Measurements from ENCODE around the gene NXPH2. TPM values are rescaled to one million over a fixed set of nuclear protein-coding genes. Genes with fewer than 3 reads are reported as not detected.
A peak's percentile ranks its signal among the peaks of the same experiment; 100 is the strongest.

Gene NXPH2
- 1 to 10 TPM; 4.6 to 5.2 (median 4.8) TPM for polyA plus RNA-seq (ENCODE audit: insufficient read length in 3 of 3)
- long read RNA-seq, donor 1, result 0 reads
- long read RNA-seq, donor 2, partial matches to known transcripts, result 0 of 2 reads
- long read RNA-seq, donor 2, other reads (novel, unspliced or antisense), result 0 of 2 reads
- long read RNA-seq, donor 3, partial matches to known transcripts, result 0 of 3 reads
- long read RNA-seq, donor 3, other reads (novel, unspliced or antisense), result 0 of 3 reads
- long read RNA-seq, donor 4, partial matches to known transcripts, result 0 of 4 reads
- long read RNA-seq, donor 4, other reads (novel, unspliced or antisense), result 0 of 4 reads
- long read RNA-seq, donor 5, result 0 reads
- long read RNA-seq, donor 6, transcript NXPH2-201 (2 exons, 1,052 nt), result major isoform, 5 of 5 reads
- long read RNA-seq, donor 6, partial matches to known transcripts, result 0 of 5 reads
- long read RNA-seq, donor 6, other reads (novel, unspliced or antisense), result 0 of 5 reads
- long read RNA-seq, donor 7, result 0 reads
- long read RNA-seq, donor 8, partial matches to known transcripts, result 0 of 1 reads
- long read RNA-seq, donor 8, other reads (novel, unspliced or antisense), result 0 of 1 reads
- long read RNA-seq, donor 9, partial matches to known transcripts, result 0 of 2 reads
- long read RNA-seq, donor 9, other reads (novel, unspliced or antisense), result 0 of 2 reads
- long read RNA-seq, donor 10, result 0 reads
- long read RNA-seq, donor 11, partial matches to known transcripts, result 0 of 3 reads
- long read RNA-seq, donor 11, other reads (novel, unspliced or antisense), result 0 of 3 reads
- long read RNA-seq, donor 12, partial matches to known transcripts, result 0 of 1 reads
- long read RNA-seq, donor 12, other reads (novel, unspliced or antisense), result 0 of 1 reads
- long read RNA-seq, donor 13, partial matches to known transcripts, result 0 of 4 reads
- long read RNA-seq, donor 13, other reads (novel, unspliced or antisense), result 0 of 4 reads
- long read RNA-seq, donor 14, partial matches to known transcripts, result 0 of 2 reads
- long read RNA-seq, donor 14, other reads (novel, unspliced or antisense), result 0 of 2 reads
- long read RNA-seq, donor 15, partial matches to known transcripts, result 0 of 1 reads
- long read RNA-seq, donor 15, other reads (novel, unspliced or antisense), result 0 of 1 reads
- long read RNA-seq, donor 16, transcript NXPH2-201 (2 exons, 1,052 nt), result major isoform, 6 of 6 reads
- long read RNA-seq, donor 16, partial matches to known transcripts, result 0 of 6 reads
- long read RNA-seq, donor 16, other reads (novel, unspliced or antisense), result 0 of 6 reads

DNA sequence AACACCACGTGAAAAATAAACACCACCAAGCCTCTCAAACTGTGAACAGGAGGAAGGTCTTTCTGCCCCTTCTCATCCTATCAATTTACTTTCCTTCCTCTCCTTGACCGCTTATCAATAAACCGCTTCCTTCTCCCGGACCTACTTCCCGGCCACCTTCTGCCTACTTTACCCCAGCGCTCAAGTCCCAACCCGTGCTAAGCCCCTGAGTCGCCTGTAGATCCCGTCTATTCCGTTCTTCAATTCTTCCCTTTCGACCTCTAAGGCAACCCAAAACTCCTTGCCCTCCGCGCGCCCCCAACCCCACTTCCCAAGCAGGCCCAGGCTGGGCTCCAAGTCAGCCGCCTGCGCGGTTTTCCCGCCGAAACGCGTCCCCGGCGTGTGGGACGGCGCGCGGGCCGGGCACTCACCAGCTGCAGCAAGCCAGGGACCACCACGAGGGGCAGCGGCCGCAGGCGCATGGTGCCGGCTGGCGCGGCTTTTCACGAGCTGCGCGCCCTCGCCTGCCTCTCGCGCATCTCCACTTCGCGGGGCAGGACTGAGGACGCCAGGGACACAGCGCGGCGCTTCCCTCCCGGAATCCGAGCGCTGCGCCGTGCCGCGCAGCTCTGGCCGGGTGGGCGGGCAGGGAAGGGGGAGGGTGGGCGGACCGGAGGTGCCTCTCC lies at the start of gene NXPH2:
NXPH2 (minus strand) TSS at position 610 of the 665 bp plus-strand sequence; CDS start at position 461, 149 bp downstream.
- no peak for DNase-seq (ENCODE audit: extremely low read depth in 1 of 11, low read depth in 9 of 11, low spot score in 4 of 11)

DNA sequence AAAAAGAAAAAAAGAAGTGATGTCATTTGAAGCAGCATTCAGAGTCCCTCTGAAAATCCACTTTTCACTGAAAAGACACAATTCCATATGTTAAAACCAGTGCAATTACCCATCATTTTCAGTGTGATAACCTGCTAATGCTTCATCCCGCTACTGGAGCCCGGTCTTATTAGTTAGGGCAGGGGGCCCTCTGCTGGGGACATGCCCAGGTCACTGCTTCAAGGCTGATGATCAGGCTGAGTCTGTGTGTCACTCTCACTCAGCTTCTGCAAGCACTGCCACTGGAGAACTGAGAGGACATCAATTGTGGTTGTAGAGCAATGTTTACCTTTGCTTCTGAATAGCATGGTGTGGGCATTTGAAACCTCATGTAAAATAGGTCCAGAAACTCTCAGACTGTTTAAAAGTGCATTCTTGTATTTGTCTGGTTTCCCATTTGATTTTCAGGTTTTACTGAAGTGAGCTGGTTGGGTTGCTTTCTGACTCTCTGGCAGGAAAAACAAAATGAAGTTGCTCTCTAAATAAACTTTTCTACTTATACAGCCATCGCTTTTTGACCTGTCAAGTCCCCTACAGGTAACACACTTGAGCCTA lies 49.2 kb upstream of the NXPH2 start:
- peak in 5 of 11 donors; percentile 7 to 29 (median 19) for DNase-seq (ENCODE audit: extremely low read depth in 1 of 11, low read depth in 9 of 11, low spot score in 4 of 11)

DNA sequence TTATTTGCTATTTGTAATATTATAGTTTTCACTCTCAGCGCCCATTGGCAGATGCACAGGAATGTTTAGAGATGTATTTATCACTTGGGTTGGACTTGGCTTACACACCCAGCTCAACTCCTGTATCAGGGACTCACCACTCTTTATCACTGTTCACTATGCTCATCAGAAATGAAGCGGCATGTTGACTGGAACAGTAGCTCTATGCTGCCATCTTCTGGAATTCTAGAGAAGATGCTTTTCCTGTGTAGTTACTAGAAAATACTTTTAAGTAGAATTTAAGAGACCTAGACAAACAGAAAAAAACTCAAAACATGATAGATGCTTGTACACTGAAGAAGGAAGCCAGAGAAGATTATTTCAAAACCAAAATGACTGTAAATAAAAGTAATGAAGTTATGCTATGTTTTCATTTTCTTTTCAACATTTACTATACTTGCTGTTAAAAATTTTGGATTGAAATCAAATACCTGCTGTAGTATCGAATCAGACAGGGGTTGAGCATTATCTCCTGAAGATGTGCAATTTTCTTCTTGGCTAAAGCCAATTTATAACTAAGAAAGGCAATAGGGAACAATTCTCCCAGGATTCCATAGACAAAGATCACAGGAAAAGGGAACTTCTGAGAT lies 47.4 kb upstream of the NXPH2 start:
- DNase-seq (ENCODE audit: extremely low read depth in 1 of 11, low read depth in 9 of 11, low spot score in 4 of 11), result peak; percentile 24 to 57 (median 43)

DNA sequence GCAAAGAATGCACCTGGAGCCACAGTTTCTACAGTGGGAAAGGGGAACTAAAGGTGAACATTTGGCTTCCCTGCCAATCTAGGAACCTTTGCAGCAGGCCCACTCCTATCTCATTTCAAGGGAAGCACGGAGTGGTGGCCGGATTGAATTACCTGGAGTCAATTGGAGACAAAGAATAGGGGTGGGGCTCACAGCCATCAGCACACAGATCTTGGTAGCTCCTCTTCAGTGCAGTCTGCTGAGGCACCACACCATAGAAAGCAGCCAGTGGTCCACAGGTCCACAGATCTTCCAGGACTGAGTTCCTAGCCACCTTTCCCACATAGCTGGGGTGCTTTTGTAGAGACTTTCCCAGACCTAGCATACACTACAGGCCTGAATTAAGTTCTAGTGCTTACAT lies 43.5 kb upstream of the NXPH2 start:
- DNase-seq (ENCODE audit: extremely low read depth in 1 of 11, low read depth in 9 of 11, low spot score in 4 of 11), result no peak

DNA sequence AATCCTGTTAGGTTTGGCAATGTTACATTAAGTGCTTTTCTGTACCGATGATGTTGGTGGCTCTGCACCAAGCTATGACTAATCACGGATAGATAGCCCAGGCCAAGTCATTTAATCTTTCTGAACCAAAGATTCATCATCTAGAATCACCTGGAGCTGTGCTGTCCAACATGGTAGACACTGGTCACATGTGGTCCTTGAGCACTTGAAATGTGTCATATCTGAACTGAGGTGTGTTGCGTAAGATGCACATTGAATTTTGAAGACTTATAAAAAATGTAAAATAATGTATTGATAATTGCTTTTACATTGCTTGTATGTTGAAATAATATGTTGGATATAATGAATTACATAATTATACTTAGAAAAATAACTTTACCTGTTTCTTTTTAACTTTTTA lies 39.8 kb upstream of the NXPH2 start:
- DNase-seq (ENCODE audit: extremely low read depth in 1 of 11, low read depth in 9 of 11, low spot score in 4 of 11), result no peak

DNA sequence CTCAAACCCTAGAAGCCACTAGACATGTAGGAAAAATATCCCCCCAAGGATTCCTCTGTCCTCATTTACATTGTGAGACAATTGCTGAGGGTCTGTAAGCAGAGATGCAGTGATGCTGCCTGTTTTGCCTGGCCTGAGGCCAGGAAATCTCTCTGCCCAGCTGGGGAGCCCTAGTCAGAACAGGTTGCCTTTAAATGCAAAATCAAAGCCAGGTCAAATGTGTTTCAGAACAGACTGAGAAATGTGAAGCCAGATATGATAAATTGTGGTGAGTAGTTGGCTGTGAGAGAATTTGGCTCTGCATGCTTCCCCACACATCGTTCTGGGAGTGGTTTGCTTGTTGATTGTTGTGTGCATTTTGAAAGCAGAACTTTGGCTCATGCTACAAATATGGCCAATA lies 38.4 kb upstream of the NXPH2 start:
- no peak for DNase-seq (ENCODE audit: extremely low read depth in 1 of 11, low read depth in 9 of 11, low spot score in 4 of 11)

DNA sequence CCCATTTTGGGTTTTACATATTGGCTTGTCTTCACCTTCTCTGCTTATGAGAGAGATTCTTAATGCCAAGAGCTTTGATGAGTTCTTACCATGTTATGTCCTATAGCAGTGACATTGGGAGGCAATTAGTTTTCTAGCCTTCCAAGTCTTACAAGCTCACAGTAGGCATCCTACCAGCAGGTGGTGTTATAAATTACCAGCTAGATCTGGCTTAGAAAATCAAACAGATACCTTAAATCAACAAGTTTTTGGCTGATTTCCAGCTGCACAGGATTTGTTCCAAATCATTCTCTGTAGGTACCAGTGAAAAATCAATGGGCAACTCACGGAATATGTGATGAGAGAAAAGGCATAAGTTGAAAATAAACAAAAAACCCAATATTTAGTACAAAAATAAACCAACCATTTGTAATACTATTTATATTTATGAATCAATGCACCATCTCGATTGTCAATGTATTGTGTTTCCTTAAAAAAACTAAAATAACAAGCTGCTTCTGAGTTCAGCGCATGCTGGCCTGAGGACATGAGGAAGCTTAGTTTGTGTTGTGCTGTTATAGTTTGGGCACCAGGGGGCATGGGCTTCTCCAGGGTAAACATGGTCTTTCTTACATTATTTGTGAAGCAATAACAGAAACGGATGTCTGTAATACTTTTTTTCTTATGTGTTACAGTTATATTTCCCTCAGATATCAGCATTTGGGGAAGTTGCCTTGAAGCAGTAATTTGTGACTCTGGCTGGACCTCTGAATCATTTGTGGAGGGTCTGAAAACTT lies 34.1 kb upstream of the NXPH2 start:
- DNase-seq (ENCODE audit: extremely low read depth in 1 of 11, low read depth in 9 of 11, low spot score in 4 of 11), result no peak

DNA sequence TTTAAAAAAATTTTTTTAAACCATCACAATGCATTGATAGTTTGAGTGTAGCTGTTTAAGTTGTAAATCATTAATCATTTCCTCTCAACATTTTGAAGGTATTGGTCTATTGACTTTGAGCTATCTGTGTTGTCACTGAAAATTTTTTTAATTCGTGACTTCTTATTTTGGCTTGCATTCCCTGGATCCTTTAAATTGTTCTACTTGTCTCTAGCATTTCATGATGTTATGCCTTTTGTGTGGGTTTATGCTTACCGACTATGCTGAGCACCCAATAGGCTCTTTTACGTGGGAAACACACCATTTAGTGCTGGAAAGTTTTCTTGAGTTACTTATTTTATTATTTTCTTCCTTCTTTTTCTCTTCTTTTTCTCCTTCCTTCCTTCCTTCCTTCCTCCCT lies 31.2 kb upstream of the NXPH2 start:
- no peak for DNase-seq (ENCODE audit: extremely low read depth in 1 of 11, low read depth in 9 of 11, low spot score in 4 of 11)

DNA sequence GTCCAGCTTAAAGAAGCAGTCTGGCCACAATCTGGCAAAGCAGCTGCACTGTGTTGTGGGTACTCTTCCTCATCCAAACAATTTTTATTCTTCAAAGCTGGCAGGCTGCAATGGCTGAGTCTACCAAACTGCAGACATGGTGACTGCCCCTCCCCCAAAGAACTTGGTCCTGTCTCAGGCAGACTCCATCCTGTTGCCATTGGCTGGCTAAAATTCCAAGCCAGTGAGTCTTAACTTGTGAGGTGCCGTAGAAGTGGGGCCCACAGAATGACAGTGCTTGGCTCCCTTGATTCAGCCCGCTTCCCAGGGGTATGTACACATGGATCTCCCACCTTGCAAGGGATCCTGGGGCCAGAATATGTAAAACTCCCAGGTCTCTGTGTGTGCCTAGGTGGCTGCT lies 14.5 kb upstream of the NXPH2 start:
- no peak for DNase-seq (ENCODE audit: extremely low read depth in 1 of 11, low read depth in 9 of 11, low spot score in 4 of 11)

DNA sequence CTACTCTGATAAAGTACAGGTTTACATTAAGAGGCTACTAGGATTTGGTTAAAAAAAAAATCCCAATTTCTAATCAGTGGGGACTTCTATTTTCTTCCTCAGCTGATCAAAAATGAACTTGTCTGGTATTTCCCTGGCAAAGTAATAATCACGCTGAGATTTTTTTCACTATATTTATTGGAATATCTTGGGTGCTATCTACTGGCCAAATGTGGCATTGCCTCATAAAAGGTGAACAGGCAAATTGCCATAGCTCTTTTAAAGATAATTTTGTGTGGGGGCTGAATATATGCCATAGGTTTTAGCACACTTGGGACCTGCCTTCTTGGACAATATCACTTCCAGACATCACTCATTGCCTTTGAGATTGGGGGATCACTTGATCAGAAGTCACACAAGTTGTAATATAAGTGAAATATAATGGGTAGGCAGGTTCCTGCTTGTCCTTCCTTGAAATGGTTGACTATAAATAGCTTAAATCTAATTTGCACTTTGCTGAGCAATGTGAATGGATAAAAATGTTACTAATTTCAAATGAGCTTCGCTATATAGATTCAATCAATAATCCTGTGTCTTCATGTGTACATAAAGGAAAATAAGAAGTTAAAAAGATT lies 7.0 kb upstream of the NXPH2 start:
- no peak for DNase-seq (ENCODE audit: extremely low read depth in 1 of 11, low read depth in 9 of 11, low spot score in 4 of 11)

DNA sequence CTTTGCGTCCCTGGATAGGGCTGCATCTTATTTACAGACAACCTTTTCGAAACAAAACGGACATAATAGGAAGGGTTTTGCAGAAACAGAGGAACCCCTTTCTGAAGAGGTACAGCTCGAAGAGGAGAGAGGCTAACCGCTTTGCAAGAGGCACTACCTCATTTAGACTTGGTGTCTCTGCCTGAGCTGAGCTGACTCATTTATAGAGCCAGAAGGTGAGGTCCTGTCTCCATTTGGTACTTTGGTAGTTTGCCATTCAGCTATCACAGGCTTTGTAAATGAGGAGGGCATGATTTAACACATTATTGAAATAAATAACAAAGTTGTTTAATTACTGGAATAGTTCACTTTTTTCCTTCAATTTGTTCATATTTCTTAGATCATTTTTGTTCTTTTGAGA lies 2.2 kb upstream of the NXPH2 start:
- DNase-seq (ENCODE audit: extremely low read depth in 1 of 11, low read depth in 9 of 11, low spot score in 4 of 11), result no peak

DNA sequence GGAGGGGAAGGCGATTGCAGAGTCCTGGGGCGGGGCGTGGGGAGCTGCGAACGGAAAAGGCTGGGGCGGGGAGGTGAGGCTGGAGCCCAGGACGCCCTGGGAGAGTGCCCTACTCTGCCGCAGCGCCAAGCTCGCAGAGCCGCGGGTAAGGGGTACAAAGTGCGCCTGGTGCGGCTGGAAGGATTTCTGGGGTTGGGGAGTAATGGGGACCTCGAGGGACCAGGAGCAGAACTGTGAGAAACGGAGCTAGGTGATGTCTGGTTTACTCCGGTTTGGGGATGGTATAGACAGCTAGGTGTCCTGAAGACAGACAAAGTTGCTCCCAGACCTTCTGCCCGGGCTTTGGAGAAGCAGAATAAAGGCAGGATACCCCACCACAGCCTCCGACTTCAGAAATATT lies 718 bp upstream of the NXPH2 start:
- no peak for DNase-seq (ENCODE audit: extremely low read depth in 1 of 11, low read depth in 9 of 11, low spot score in 4 of 11)

DNA sequence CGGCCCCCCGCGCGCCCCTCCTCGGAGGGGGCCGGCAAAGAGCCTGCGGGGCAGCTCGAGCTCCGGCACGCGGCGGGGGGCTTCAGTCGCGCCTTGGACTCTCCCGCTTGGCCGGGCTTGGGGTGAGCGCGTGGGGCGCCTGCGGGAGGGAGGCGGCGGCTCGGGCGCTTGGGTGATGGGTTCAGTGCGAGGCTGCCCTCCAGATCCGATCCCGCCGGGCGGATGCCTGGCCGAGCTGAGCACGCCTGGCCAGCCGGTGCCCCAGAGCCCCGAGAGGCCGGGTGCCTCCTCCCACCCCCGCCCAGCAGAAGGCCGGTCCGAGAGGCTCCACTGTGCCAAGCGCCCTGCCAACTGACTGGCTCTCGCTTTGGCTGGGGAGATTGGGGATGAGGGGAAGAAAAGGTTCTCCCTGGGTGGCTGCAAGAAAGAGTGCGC lies 273 bp upstream of the NXPH2 start:
- no peak for DNase-seq (ENCODE audit: extremely low read depth in 1 of 11, low read depth in 9 of 11, low spot score in 4 of 11)

DNA sequence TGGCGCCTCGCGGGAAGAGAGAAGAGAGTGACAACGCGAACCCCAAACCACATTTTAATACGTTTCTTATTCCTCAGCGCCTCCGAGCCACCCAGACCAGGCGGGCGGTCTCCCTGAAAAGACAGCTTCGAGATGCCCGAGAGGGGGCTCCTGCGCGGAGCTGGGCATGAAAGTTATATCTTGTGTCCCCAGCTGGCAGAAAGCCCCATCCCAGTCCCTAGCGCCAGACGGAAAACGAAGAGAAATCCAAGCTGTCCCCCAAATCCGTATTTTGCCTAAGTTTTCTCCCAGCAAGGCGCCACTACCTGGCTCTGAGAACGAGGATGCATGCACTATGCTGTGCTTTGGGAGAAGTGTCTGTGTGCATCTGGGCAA lies 797 bp downstream of the NXPH2 start:
- no peak for DNase-seq (ENCODE audit: extremely low read depth in 1 of 11, low read depth in 9 of 11, low spot score in 4 of 11)

DNA sequence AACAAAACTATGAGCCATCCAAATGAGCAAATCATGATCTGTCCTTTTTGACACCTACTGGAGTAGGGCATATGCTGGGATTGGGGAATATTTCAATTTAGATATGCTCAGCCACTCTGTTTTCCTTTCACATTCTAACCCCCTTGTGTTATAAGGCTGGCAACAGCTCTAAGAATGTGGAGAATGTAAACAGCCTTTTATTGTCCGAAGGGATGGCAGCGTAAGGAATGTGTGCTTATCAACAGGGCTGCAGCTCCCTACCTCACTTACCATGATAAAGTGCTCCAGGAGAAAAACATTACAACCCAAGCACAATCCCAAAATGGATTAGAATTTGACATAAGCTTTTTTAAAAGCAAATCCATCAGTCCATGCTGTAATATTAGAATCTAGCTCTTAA lies 2.2 kb downstream of the NXPH2 start:
- DNase-seq (ENCODE audit: extremely low read depth in 1 of 11, low read depth in 9 of 11, low spot score in 4 of 11), result peak in 2 of 11 donors; percentile 30 to 49

DNA sequence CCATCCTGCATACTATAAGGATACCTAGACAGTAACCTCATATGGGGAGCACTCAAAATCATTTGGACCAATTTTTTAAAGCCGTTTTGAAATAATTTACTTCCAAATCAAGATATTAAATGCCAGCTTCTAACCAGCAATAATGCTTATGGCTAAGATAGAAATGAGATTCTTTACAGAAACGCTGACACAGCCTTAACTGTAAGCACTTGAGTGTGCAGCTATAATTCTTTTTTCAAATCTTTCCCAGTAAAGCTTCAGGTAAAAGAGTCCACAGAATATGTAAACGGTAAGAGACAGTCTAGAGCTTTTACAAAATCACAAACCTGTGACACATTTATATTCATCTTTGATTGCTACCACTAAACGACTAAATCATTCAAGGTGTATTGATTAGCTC lies 4.5 kb downstream of the NXPH2 start:
- DNase-seq (ENCODE audit: extremely low read depth in 1 of 11, low read depth in 9 of 11, low spot score in 4 of 11), result no peak

DNA sequence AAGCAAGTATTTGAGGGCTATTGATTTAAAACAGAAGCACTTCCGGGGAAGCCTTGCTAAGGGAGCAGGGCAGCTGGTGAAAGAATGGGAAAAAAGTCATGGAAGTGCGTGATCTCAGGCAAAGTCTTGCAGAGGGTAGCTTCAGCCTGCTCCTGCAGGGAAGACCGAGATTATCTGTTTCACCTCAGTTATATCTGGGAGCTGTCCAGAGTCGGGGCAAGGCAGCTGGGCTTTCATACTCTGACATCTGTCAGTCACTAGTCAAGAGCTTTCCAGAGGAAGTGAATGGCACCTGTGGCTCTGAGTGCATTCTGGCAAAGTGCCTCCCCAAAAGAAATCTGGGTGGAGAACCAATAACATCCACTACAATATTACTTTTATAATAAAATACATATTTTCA lies 8.7 kb downstream of the NXPH2 start:
- no peak for DNase-seq (ENCODE audit: extremely low read depth in 1 of 11, low read depth in 9 of 11, low spot score in 4 of 11)
